Fibroblast of pulmonary artery (primary cell): ENCODE measurements around the gene VTI1B.

Experiments
- DNase-seq: peaks from one replicate; pipeline ENCODE4 v3.0.0-alpha.2; 2010; ENCODE audit warnings: low read depth
- H3K4me3 ChIP-seq: replicated peaks from 2 replicates; pipeline ENCODE4 v1.5.1; 2011; ENCODE audit warnings: low read depth, mild to moderate bottlenecking, control low read depth, low read length, moderate library complexity
- CTCF ChIP-seq: IDR thresholded peaks from 2 replicates; pipeline ENCODE4 v1.5.1; 2011; ENCODE audit warnings: mild to moderate bottlenecking, control low read depth, low read length, inconsistent platforms; ENCODE audit errors: missing control alignments

VTI1B gene

GRCh38 chr14:67644428-67644827 lies 30.0 kb downstream of the VTI1B start:
- no peak for TF ChIP-seq CTCF
- H3K4me3 ChIP-seq = no peak overlapping the region
- peak; percentile 59 for DNase-seq

- TF ChIP-seq CTCF = no peak
- H3K4me3 ChIP-seq = no peak overlapping the region
- no peak for DNase-seq
Observed at GRCh38 chr14:67643713-67644112, 30.7 kb downstream of the VTI1B start.

GRCh38 chr14:67641902-67642749 lies 32.3 kb downstream of the VTI1B start:
- TF ChIP-seq CTCF = no peak
- H3K4me3 ChIP-seq = no peak overlapping the region
- no peak for DNase-seq

GRCh38 chr14:67641480-67641879 lies 33.0 kb downstream of the VTI1B start:
- DNase-seq = no peak
- no peak overlapping the region for H3K4me3 ChIP-seq
- TF ChIP-seq CTCF = no peak

GRCh38 chr14:67638642-67639041 lies 35.8 kb downstream of the VTI1B start:
- no peak overlapping the region for H3K4me3 ChIP-seq
- TF ChIP-seq CTCF = no peak
- DNase-seq = no peak

GRCh38 chr14:67636361-67636919 lies 38.0 kb downstream of the VTI1B start:
- TF ChIP-seq CTCF = no peak
- no peak for DNase-seq
- H3K4me3 ChIP-seq = no peak overlapping the region
